Right lobe of liver (tissue), 6 donors: Measurements from ENCODE around the gene C6orf15. TPM values are rescaled to one million over a fixed set of nuclear protein-coding genes. Genes with fewer than 3 reads are reported as not detected.

Experiments used
- ATAC-seq, 4 donors: fragments of 200-7000 bp; cut with Tn5 transposase; one replicate each; pipeline ENCODE4 v1.9.1; 2020; ENCODE audit warnings: mild to moderate bottlenecking in 4 of 4, moderate library complexity in 4 of 4
- DNase-seq, 3 donors: peaks; one replicate each; pipeline ENCODE4 v3.0.0-alpha.2; 2020
- H3K27ac ChIP-seq, 3 donors: fragments of 200-600 bp; one replicate each; pipeline ENCODE4 v1.8.0; 2022
- H3K27me3 ChIP-seq, 2 donors: fragments of 200-600 bp; one replicate each; pipeline ENCODE4 v1.8.0; 2022
- H3K36me3 ChIP-seq, 4 donors: fragments of 200-600 bp; sonication (generic) in 1 of 4; one replicate each; pipeline versions ENCODE4 v1.5.1 to v1.8.0; 2017 to 2022; ENCODE audit warnings: control low read depth in 1 of 4
- H3K4me1 ChIP-seq, 4 donors: fragments of 200-600 bp; sonication (generic) in 1 of 4; one replicate each; pipeline versions ENCODE4 v1.5.1 to v1.8.0; 2017 to 2022; ENCODE audit warnings: control low read depth in 1 of 4
- H3K4me3 ChIP-seq, 3 donors: fragments of 200-600 bp; one replicate each; pipeline ENCODE4 v1.8.0; 2022
- H3K9me3 ChIP-seq, 4 donors: fragments of 200-600 bp; sonication (generic) in 1 of 4; one replicate each; pipeline versions ENCODE4 v1.5.1 to v1.8.0; 2017 to 2022; ENCODE audit warnings: control low read depth in 1 of 4
- POLR2A ChIP-seq: fragments of 450-650 bp; IDR thresholded peaks from one replicate; pipeline ENCODE4 v1.6.1; 2017; ENCODE audit warnings: antibody characterized with exemption, mild to moderate bottlenecking
- WGBS: methylation state at CpG from one replicate; pipeline ENCODE4 v1.1.6; 2018; ENCODE audit warnings: low coverage, low lambda C conversion rate; ENCODE audit not compliant: insufficient coverage; ENCODE audit errors: missing lambda C conversion rate; 5-methylcytosine and 5-hydroxymethylcytosine counted together
- intact Hi-C, 2 donors: fragments of 100-400 bp; cut with DNase I; formaldehyde crosslinking; loops; one replicate each; pipeline versions ENCODE4 v1.11.2 to v1.14.1; 2022
- total RNA-seq, 6 experiments: library from RNA; depleted of rRNA in 2 of 6; stranded (reverse); fragments of >200 nt in 2 of 6; fragmentation: NEBNext Ultra II Directional in 3 of 6; extraction: Animal tissue kit (Norgen Biotek cat#: 25700) in 3 of 6; gene quantifications; one replicate each; pipeline versions ENCODE4 v1.1.0 to v1.2.4, GENCODE V29; 2016 to 2023
- TF ChIP-seq, protein P1 (sequence below), 4 donors: fragments of 200-600 bp in 3 of 4; fragments of 450-650 bp in 1 of 4; IDR thresholded peaks; one replicate each; pipeline versions ENCODE4 v1.5.1 to v1.8.0; 2016 to 2022; ENCODE audit warnings: antibody characterized with exemption in 4 of 4, mild to moderate bottlenecking in 2 of 4
- donor health status: DM: no; HTN: yes; CAD: no.
- donor health status: DM: no; HTN: no; CAD: no.
- donor health status: DM: no; HTN: no; CAD: no.
- donor health status: DM: no; HTN: yes; CAD: no.
- donor health status: DM: no; HTN: yes; CAD: no.

Gene C6orf15
- total RNA-seq, 6 experiments from 2014 or later: not detected

DNA sequence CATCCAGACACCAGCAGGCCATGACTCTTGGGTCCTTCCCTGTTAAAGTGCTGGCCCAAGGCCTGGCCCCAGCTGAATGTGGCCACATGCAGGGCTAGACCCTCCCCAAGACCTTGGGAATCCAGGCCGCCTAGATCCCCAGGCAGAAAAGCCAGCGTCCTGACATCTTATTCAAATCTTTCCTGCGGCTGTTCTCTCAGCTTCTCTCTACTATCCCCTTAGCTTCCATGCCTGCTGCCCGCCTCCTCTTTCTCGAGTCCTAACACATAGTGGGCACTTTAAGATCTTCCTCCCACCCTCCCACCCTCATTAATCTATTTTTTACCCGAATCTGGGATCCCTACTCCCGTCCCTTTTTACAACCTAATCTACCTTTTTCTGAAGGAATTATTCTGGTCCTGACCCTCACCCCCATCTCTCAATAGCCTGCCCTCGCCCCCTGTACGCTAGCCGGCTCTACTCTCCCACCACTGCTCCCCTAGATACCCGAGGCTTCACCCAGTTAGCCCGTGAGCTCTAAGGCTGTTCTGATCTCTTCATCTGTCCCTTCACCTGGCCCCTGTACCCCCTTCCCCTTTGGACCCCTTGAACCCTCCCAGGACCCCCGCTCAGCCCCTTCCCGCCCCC lies 45.3 kb upstream of the C6orf15 start, which contains the start of gene CCHCR1:
Gene CCHCR1, minus strand, starts transcription at position 290 of the 627 bp plus-strand sequence. Its CDS starts 202 bp downstream, at position 88.
- WGBS: 6% methylated on average over 11 of the region's 14 CpGs
- Histone ChIP-seq H3K36me3 (no peaks in the 10 kb centered on the region), H3K4me3 (peak within 1 kb of the TSS; percentile 58 to 69 (median 62)), H3K4me1 (peaks cover 0 to 6% (median 0%) of the 10 kb centered on the region in 4 donors), H3K27me3 (no peaks in the 10 kb centered on the region), H3K9me3 (no peaks in the 10 kb centered on the region), H3K27ac (peak within 1 kb of the TSS in 2 of 3 donors; percentile 44 to 51)
- no peak for DNase-seq
- no peak for TF ChIP-seq POLR2A
- TF ChIP-seq, protein P1, sequence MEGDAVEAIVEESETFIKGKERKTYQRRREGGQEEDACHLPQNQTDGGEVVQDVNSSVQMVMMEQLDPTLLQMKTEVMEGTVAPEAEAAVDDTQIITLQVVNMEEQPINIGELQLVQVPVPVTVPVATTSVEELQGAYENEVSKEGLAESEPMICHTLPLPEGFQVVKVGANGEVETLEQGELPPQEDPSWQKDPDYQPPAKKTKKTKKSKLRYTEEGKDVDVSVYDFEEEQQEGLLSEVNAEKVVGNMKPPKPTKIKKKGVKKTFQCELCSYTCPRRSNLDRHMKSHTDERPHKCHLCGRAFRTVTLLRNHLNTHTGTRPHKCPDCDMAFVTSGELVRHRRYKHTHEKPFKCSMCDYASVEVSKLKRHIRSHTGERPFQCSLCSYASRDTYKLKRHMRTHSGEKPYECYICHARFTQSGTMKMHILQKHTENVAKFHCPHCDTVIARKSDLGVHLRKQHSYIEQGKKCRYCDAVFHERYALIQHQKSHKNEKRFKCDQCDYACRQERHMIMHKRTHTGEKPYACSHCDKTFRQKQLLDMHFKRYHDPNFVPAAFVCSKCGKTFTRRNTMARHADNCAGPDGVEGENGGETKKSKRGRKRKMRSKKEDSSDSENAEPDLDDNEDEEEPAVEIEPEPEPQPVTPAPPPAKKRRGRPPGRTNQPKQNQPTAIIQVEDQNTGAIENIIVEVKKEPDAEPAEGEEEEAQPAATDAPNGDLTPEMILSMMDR (IDR thresholded peaks at IDR 0.05): no peak
- peak in 3 of 4 donors; percentile 29 to 35 (median 34) for ATAC-seq
- intact Hi-C loops: no loop called here

DNA sequence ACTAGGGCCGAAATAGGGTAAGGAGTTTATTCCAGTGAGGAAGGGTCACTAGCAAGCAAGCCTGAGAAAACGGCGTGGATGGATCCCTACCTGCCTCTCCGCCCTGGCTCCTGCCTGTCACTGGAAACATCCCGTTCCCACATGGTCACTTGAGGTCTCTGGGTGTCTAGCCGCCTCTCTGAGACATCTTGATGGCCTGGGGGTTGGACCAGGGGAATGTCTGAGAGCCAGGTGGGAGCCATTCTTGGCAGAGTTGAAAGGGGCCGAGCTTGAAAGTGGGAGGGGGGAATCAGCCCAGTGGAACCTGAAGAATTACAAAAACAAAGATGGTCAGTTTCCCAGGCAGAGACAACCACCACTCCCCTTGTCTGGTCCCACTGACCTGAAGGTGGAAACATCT lies 44.3 kb upstream of the C6orf15 start:
- WGBS: 91% methylated on average over 5 of the region's 7 CpGs
- no peaks in the 10 kb centered on the region for H3K9me3 ChIP-seq
- no peak overlapping the region for H3K27ac ChIP-seq
- no peak for TF ChIP-seq POLR2A
- TF ChIP-seq, protein P1 (IDR thresholded peaks at IDR 0.05): no peak
- peaks cover 0 to 6% (median 0%) of the 10 kb centered on the region in 4 donors for H3K4me1 ChIP-seq
- DNase-seq (no peak), ATAC-seq (no peak)
- H3K27me3 ChIP-seq: no peaks in the 10 kb centered on the region
- intact Hi-C loops: no loop called here
- no peak overlapping the region for H3K4me3 ChIP-seq
- H3K36me3 ChIP-seq: no peaks in the 10 kb centered on the region

DNA sequence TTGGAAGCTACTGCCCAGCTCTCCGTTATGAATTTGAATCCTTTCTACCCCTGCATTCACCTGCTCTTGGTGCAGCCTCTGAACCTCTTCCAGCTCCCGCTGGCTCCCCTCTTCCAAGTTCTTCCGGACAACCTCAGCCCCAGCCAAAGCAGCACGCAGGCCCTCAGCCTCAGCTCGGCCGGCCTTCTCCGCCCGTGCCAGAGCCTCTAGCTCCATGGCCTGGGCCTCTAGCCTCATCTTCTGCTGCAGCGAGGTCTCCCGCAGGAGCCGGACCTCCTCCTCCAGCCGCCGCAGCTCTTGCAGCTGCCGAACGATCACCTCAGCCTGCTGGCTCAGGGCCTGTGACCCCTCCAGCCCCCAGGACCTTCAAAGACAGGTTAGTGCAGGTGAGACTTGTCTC lies 42.1 kb upstream of the C6orf15 start:
- 91% methylated on average over 12 of the region's 15 CpGs for whole genome bisulfite sequencing
- H3K9me3 ChIP-seq: no peaks in the 10 kb centered on the region
- TF ChIP-seq, protein P1 (IDR thresholded peaks at IDR 0.05): no peak
- no peak for TF ChIP-seq POLR2A
- no peaks in the 10 kb centered on the region for H3K27me3 ChIP-seq
- ATAC-seq: no peak
- H3K27ac ChIP-seq: no peak overlapping the region
- H3K4me1 ChIP-seq: peaks cover 0 to 6% (median 0%) of the 10 kb centered on the region in 4 donors
- no peaks in the 10 kb centered on the region for H3K36me3 ChIP-seq
- intact Hi-C loops: no loop called here
- H3K4me3 ChIP-seq: no peak overlapping the region
- no peak for DNase-seq

DNA sequence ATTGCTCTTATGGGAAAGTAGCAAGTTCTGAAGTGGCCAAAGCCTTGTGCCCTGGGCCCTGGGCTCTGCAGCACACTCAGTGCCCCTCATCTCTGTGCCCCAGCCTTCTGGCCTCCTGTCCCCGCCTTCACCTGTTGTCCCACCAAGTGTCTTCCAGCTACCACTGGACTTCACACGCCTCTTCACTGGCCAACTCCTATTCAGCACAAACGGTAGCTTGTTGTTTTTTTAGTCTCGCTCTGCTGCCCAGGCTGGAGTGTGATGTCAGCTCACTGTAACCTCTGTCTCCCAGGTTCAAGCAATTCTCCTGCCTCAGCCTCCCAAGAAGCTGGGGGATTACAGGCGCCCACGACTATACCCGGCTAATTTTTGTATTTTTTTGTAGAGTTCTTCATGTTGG lies 40.4 kb upstream of the C6orf15 start:
- WGBS: 95% methylated on average over 7 of the region's 7 CpGs
- no peaks in the 10 kb centered on the region for H3K36me3 ChIP-seq
- H3K4me1 ChIP-seq: peaks cover 0 to 6% (median 0%) of the 10 kb centered on the region in 4 donors
- TF ChIP-seq, protein P1 (IDR thresholded peaks at IDR 0.05): no peak
- no peak for TF ChIP-seq POLR2A
- H3K9me3 ChIP-seq: no peaks in the 10 kb centered on the region
- no peak for ATAC-seq
- no peak for DNase-seq
- H3K27me3 ChIP-seq: no peaks in the 10 kb centered on the region
- intact Hi-C loops: no loop called here
- no peak overlapping the region for H3K4me3 ChIP-seq
- H3K27ac ChIP-seq: no peak overlapping the region
